K562 treated with DMSO at 1 percent for 12 hours (cell line): ENCODE results near the gene SAFB. TPM values are rescaled to one million over a fixed set of nuclear protein-coding genes. Genes with fewer than 3 reads are reported as not detected.

Experiments
- total RNA-seq: library from RNA; unstranded; fragments of 300-600 nt; gene quantifications from 2 replicates; pipeline ENCODE4 v1.2.3, GENCODE V29; 2022; ENCODE audit not compliant: insufficient read depth

SAFB gene
- total RNA-seq = 93.0 and 118 TPM in 2 replicates

DNA sequence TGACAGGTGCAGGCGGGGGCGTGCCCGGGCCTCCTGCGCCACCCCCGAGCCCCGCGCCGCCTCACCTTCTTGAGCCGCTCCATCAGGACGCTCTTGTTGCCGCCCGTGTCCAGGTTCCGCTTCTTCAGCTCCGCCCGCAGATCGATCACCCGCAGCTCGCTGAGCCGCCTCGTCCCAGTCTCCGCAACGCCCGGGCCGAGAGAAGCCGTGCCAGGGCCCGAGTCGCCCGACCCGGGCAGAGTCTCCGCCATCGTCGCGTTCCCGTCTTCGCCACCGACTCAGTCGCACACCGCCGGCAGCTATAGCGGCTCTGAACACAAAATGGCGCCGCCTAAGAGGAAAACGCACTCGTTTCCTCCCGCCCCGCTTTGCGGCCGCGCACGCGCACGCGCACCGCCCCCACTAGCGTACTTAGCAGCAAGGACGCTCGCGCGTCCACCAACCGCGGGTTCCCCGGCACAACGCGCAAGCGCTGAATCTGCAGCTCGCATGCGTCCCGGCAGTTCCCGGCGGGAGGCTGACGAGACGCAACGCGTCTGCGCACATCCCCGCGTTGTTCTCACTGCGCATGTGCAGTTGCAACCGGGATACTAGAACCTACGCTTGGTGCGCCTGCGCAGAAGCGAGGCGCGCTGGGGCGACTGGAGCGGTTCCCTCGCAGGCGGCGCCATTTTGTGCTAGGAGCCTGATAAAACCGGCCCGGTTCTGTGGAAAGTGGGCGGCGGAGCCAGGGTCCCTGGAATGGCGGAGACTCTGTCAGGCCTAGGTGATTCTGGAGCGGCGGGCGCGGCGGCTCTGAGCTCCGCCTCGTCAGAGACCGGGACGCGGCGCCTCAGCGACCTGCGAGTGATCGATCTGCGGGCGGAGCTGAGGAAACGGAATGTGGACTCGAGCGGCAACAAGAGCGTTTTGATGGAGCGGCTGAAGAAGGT lies at the start of gene SAFB, which contains the start of gene SAFB2:
Gene SAFB (plus strand): TSS at position 619 of the 932 bp plus-strand sequence. CDS start 123 bp downstream, at position 742.
Gene SAFB2 (minus strand): TSS at position 312 of the 932 bp plus-strand sequence. CDS start 61 bp downstream, at position 251.

GRCh38 chr19:5680437-5681368 lies 57.8 kb downstream of the SAFB start, which contains the start of the genes HSD11B1L and MICOS13:
Gene HSD11B1L (plus strand): TSS chr19:5681027. CDS start chr19:5684833, 3,806 bp downstream.
Gene MICOS13 (minus strand): TSS chr19:5680516. CDS start chr19:5680486, 30 bp downstream.

DNA sequence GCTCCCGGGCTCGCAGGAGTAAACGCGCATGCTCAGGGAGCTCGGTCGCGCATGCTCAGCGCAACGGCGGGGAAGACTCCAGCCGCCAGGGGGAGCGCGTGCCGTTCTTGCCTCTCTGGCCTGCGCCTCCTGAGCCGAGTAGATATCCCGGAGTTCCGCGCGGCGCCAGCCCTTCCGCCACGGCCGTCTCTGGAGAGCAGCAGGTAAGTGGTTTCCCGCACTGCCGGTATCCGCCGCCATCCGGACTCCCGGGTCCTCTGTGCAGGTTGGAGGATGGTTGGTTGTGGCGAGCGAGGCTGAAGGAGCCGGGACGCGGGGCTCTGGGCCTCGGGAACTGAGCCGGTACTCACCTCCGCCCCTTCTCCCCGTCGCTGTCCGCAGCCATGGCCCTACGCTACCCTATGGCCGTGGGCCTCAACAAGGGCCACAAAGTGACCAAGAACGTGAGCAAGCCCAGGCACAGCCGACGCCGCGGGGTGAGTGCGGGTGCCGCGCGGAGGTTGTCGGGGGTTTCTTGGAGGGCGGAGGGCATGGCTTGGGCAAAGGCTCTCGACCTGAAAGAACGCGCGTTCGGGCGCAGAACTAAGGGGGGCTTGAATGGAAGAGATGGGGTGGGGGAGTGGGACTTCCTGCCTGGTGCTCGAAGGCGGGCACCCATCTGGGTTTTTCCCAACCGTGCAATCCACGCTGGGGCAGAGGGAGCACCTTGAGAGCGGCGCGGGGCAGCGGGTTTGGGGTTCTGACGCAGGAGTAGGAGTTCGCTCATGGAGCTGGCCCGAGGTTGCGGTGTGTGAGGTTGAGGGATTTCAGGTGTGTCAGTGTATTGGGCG lies 67.5 kb downstream of the SAFB start, which contains the start of gene RPL36:
Gene RPL36 (plus strand): TSS at position 171 of the 830 bp plus-strand sequence. CDS start 213 bp downstream, at position 384.

Other genes starting within 250 kb of the SAFB start
- not detected in 2 replicates for gene ZNRF4, start 167.7 kb upstream of the SAFB start, total RNA-seq
- 0.20 and 0.52 TPM in 2 replicates for gene TINCR, start 55.1 kb upstream of the SAFB start, total RNA-seq
- gene SAFB2, start 307 bp upstream of the SAFB start, total RNA-seq = 55.5 and 58.7 TPM in 2 replicates
- 29.6 and 55.9 TPM in 2 replicates for gene MICOS13, start 57.4 kb downstream of the SAFB start, total RNA-seq
- 11.2 and 13.8 TPM in 2 replicates for gene HSD11B1L, start 57.9 kb downstream of the SAFB start, total RNA-seq
- 1,237 and 1,942 TPM in 2 replicates for gene RPL36, start 67.2 kb downstream of the SAFB start, total RNA-seq
- gene LONP1, start 97.1 kb downstream of the SAFB start, total RNA-seq = 190 and 205 TPM in 2 replicates
- gene CATSPERD, start 97.6 kb downstream of the SAFB start, total RNA-seq = not detected in 2 replicates
- gene PRR22, start 161.7 kb downstream of the SAFB start, total RNA-seq = 2.0 and 3.4 TPM in 2 replicates
- 36.3 and 46.8 TPM in 2 replicates for gene DUS3L, start 168.1 kb downstream of the SAFB start, total RNA-seq
- gene NRTN, start 182.0 kb downstream of the SAFB start, total RNA-seq = 24.5 and 33.8 TPM in 2 replicates
- not detected in 2 replicates for gene FUT6, start 216.6 kb downstream of the SAFB start, total RNA-seq
- gene FUT3, start 228.4 kb downstream of the SAFB start, total RNA-seq = 1.5 TPM in 1 of 2 replicates, not detected in the other
- gene FUT5, start 247.5 kb downstream of the SAFB start, total RNA-seq = not detected in 2 replicates